ENCODE results near the gene SIM2. TPM values are rescaled to one million over a fixed set of nuclear protein-coding genes. Genes with fewer than 3 reads are reported as not detected.
A peak's percentile ranks its signal among the peaks of the same experiment; 100 is the strongest.

The SIM2 gene
- total and polyA plus RNA-seq, 12 donors: 0.01 to 0.16 (median 0.15) TPM; not detected in 9

GRCh38 chr21:36791180-36791579 is 92.3 kb downstream of the SIM2 start:
- no peak for DNase-seq
- H3K4me1 ChIP-seq: peaks cover 0 to 3% (median 0%) of the 10 kb centered on the region in 9 donors

GRCh38 chr21:36791695-36792470 is 93.0 kb downstream of the SIM2 start:
- no peaks in the 10 kb centered on the region for H3K36me3 ChIP-seq
- H3K9me3 ChIP-seq: peaks cover 0 to 16% (median 8%) of the 10 kb centered on the region in 11 donors
- peak overlapping the region in 3 of 10 donors; percentile 5 to 17 (median 17) for H3K4me3 ChIP-seq
- 67 to 70% methylated on average over 21 of the region's 21 CpGs for WGBS, 2 donors
- no peak for TF ChIP-seq CTCF (IDR thresholded peaks at IDR 0.05)
- H3K27ac ChIP-seq: no peak overlapping the region
- DNase-seq: peak in 1 of 2 donors; percentile 27
- peaks cover 0 to 3% (median 0%) of the 10 kb centered on the region in 9 donors for H3K4me1 ChIP-seq
- H3K27me3 ChIP-seq: no peaks in the 10 kb centered on the region
- intact Hi-C loops (cut with DNase I): no loop called here
- ATAC-seq: peak; percentile 46 to 87 (median 76)

More at GRCh38 chr21:36791180-36791579, 92.3 kb downstream of the SIM2 start:
- peaks cover 0 to 9% (median 3%) of the 10 kb centered on the region in 11 donors for H3K9me3 ChIP-seq
- H3K27me3 ChIP-seq: no peaks in the 10 kb centered on the region
- no peaks in the 10 kb centered on the region for H3K36me3 ChIP-seq
- intact Hi-C loops (cut with DNase I): no loop called here
- no peak for ATAC-seq
- H3K27ac ChIP-seq: no peak overlapping the region
- no peak overlapping the region for H3K4me3 ChIP-seq
- TF ChIP-seq CTCF (IDR thresholded peaks at IDR 0.05): no peak
- WGBS, 2 donors: 91 to 93% methylated on average over 10 of the region's 10 CpGs

- peak in 4 of 8 donors; percentile 17 to 70 (median 34) for ATAC-seq
- peaks cover 0 to 3% (median 0%) of the 10 kb centered on the region in 9 donors for H3K4me1 ChIP-seq
- H3K9me3 ChIP-seq: peaks cover 0 to 23% (median 8%) of the 10 kb centered on the region in 11 donors
- no peak for TF ChIP-seq CTCF (IDR thresholded peaks at IDR 0.05)
- H3K27me3 ChIP-seq: no peaks in the 10 kb centered on the region
- no peak for DNase-seq
- 39 to 52% methylated on average over 6 of the region's 6 CpGs for WGBS, 2 donors
- H3K36me3 ChIP-seq: no peaks in the 10 kb centered on the region
- H3K27ac ChIP-seq: no peak overlapping the region
- no peak overlapping the region for H3K4me3 ChIP-seq
- intact Hi-C loops (cut with DNase I): no loop called here
Observed at GRCh38 chr21:36792505-36792967, 93.6 kb downstream of the SIM2 start.

- Histone ChIP-seq H3K27me3 (no peaks in the 10 kb centered on the region), H3K27ac (no peak overlapping the region), H3K4me1 (peaks cover 0 to 3% (median 0%) of the 10 kb centered on the region in 9 donors), H3K4me3 (no peak overlapping the region), H3K9me3 (peaks cover 0 to 40% (median 8%) of the 10 kb centered on the region in 11 donors), H3K36me3 (no peaks in the 10 kb centered on the region)
- WGBS, 2 donors: 95 to 96% methylated on average over 2 of the region's 2 CpGs
- intact Hi-C loops (cut with DNase I): no loop called here
- no peak for ATAC-seq
- no peak for TF ChIP-seq CTCF (IDR thresholded peaks at IDR 0.05)
- no peak for DNase-seq
Observed at GRCh38 chr21:36796070-36796469, 97.2 kb downstream of the SIM2 start.

Measured in heart right ventricle (tissue), 16 donors.